Stimulated activated effector memory CD8-positive, alpha-beta T cell treated with anti-CD3 and anti-CD28 coated beads, Interleukin-12 subunit alpha, Interleukin-12 subunit beta, amount 100 ng/mL, for 72 hours (primary cell): ENCODE results near the gene SMARCD1.
A peak's percentile ranks its signal among the peaks of the same experiment; 100 is the strongest.

Experiments used
- ATAC-seq: fragments of 150-1000 bp; cut with Tn5 transposase; 2 replicates; pipeline ENCODE4 v1.10.0; 2021
- DNase-seq, 2 donors: peaks; one replicate each; pipeline ENCODE4 v3.0.0; 2021 to 2022; ENCODE audit warnings: low spot score in 2 of 2
- H3K27ac Mint-ChIP-seq: one replicate; pipeline ENCODE4 v1.8.0; 2022; ENCODE audit warnings: mild to moderate bottlenecking, mixed read lengths
- H3K36me3 Mint-ChIP-seq: one replicate; pipeline ENCODE4 v1.8.0; 2022; ENCODE audit warnings: mild to moderate bottlenecking, mixed read lengths
- H3K4me1 Mint-ChIP-seq: one replicate; pipeline ENCODE4 v1.8.0; 2022; ENCODE audit warnings: mixed read lengths
- H3K4me3 Mint-ChIP-seq: one replicate; pipeline ENCODE4 v1.8.0; 2022; ENCODE audit warnings: mild to moderate bottlenecking, mixed read lengths
- H3K9me3 Mint-ChIP-seq: one replicate; pipeline ENCODE4 v1.8.0; 2022; ENCODE audit warnings: mixed read lengths

Gene SMARCD1

GRCh38 chr12:50065726-50066310, 19.3 kb upstream of the SMARCD1 start:
- Mint-ChIP-seq H3K4me3 (no peak overlapping the region), H3K9me3 (no peaks in the 10 kb centered on the region), H3K4me1 (peaks cover 9% of the 10 kb centered on the region), H3K36me3 (no peaks in the 10 kb centered on the region), H3K27ac (no peak overlapping the region)
- DNase-seq (no peak), ATAC-seq (peak; percentile 14)

DNA sequence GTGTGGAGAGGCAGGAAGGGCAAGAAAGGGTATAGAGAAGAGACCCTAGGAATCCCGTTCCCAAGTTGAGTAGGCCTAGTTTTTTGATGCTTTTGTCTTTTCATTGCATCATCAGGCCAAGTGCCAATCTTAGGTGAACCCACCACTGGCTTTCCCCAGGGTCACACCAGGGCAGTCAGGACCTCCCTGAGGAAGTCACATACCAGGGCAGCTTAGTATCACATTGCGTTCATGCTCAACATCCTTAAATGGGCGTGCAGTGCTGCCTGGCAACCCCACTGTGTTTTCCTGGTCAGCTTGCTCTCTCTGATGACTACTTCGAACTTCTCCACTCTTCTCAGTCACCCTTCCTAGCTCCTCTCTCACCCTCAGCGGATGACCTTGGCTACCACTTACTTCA, 18.7 kb upstream of the SMARCD1 start:
- no peaks in the 10 kb centered on the region for H3K9me3 Mint-ChIP-seq
- DNase-seq = no peak
- H3K4me3 Mint-ChIP-seq = no peak overlapping the region
- ATAC-seq = peak; percentile 17
- no peak overlapping the region for H3K27ac Mint-ChIP-seq
- no peaks in the 10 kb centered on the region for H3K36me3 Mint-ChIP-seq
- peaks cover 10% of the 10 kb centered on the region for H3K4me1 Mint-ChIP-seq

- ATAC-seq (no peak), DNase-seq (no peak)
- H3K4me3 Mint-ChIP-seq = no peak overlapping the region
- no peaks in the 10 kb centered on the region for H3K9me3 Mint-ChIP-seq
- no peaks in the 10 kb centered on the region for H3K36me3 Mint-ChIP-seq
- no peak overlapping the region for H3K27ac Mint-ChIP-seq
- H3K4me1 Mint-ChIP-seq = peaks cover 10% of the 10 kb centered on the region
Observed at GRCh38 chr12:50069069-50069468, 16.1 kb upstream of the SMARCD1 start.

DNA sequence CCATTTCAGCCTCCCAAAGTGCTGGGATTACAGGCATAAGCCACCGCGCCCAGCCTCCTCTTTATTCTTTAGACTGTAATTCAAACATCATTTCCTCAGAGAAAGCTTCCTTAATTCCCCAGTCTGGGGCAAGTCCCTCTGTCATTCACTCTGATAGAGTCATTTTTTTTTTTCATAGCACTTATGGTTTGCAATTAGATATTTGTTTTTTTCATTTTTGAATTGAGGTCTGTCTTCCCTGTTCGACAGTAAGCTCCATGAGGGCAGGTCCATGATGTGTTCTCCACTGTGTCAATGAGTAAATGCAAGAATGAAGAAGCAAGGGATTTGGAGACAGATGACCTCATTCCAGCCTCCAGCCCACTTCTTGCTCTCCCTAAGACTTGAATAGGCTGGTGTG, 15.6 kb upstream of the SMARCD1 start:
- Mint-ChIP-seq H3K27ac (no peak overlapping the region), H3K4me3 (no peak overlapping the region), H3K9me3 (no peaks in the 10 kb centered on the region), H3K36me3 (no peaks in the 10 kb centered on the region), H3K4me1 (peaks cover 10% of the 10 kb centered on the region)
- no peak for DNase-seq
- no peak for ATAC-seq

GRCh38 chr12:50070314-50071060, 14.7 kb upstream of the SMARCD1 start:
- ATAC-seq = peak; percentile 46
- Mint-ChIP-seq H3K4me1 (peaks cover 15% of the 10 kb centered on the region), H3K9me3 (no peaks in the 10 kb centered on the region), H3K4me3 (no peak overlapping the region), H3K36me3 (no peaks in the 10 kb centered on the region), H3K27ac (no peak overlapping the region)
- peak; percentile 57 to 81 for DNase-seq

- Mint-ChIP-seq H3K4me3 (no peak overlapping the region), H3K27ac (no peak overlapping the region), H3K4me1 (peaks cover 15% of the 10 kb centered on the region), H3K9me3 (no peaks in the 10 kb centered on the region), H3K36me3 (no peaks in the 10 kb centered on the region)
- DNase-seq (no peak), ATAC-seq (no peak)
Observed at GRCh38 chr12:50072198-50072907, 12.8 kb upstream of the SMARCD1 start.

GRCh38 chr12:50073206-50073605, 11.9 kb upstream of the SMARCD1 start:
- Mint-ChIP-seq H3K36me3 (no peaks in the 10 kb centered on the region), H3K9me3 (no peaks in the 10 kb centered on the region), H3K4me1 (peaks cover 15% of the 10 kb centered on the region), H3K4me3 (no peak overlapping the region), H3K27ac (no peak overlapping the region)
- no peak for ATAC-seq
- no peak for DNase-seq

GRCh38 chr12:50073712-50074111, 11.4 kb upstream of the SMARCD1 start:
- DNase-seq (no peak), ATAC-seq (no peak)
- Mint-ChIP-seq H3K9me3 (no peaks in the 10 kb centered on the region), H3K36me3 (no peaks in the 10 kb centered on the region), H3K27ac (no peak overlapping the region), H3K4me3 (no peak overlapping the region), H3K4me1 (peaks cover 15% of the 10 kb centered on the region)

DNA sequence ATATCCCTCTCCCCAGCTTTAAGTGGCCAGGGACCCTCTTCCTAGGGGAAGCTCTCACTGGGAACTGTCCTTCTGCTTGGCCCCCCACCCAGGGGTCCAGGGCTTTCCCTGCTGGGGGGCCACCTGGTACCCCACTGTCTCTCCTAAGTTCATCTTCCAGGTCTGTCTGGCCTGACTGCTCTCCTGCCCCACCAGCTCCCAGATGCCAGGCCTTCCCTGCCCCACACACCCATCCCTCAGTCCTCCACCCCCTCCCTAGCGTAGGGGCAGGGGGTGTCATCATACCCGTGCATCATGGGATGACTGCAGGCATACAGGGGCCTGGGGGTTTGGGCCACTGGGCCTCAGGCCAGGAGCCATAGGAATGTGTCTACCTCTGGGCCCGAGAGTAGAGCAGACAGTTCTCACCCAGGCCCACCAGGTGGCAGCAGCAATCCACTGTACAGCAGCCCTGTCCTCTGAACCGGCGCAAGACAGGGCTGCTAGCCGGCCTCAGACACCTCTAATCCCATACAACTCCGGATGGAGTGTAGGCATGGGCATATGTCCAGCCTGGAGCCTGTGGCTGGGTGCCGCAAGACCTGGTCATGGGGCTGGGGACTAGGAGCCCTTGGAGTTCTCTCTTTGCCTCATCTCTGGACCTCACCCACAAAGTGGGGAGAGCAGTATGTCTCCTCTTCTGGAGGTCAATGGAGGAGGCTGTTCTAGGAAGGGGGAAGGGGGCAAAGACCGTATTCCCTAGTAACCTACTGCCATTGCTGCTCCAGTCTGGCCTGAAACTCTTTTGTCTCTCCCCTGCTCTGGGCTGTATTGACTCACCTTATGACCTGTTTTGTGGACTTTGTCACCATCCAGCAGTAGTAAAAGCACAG, 10.0 kb upstream of the SMARCD1 start:
- peak; percentile 91 for ATAC-seq
- no peak overlapping the region for H3K4me3 Mint-ChIP-seq
- peak; percentile 72 to 91 for DNase-seq
- H3K9me3 Mint-ChIP-seq = no peaks in the 10 kb centered on the region
- H3K4me1 Mint-ChIP-seq = peaks cover 13% of the 10 kb centered on the region
- H3K36me3 Mint-ChIP-seq = no peaks in the 10 kb centered on the region
- peak overlapping the region; percentile 83 for H3K27ac Mint-ChIP-seq

GRCh38 chr12:50075808-50076170, 9.4 kb upstream of the SMARCD1 start:
- no peak overlapping the region for H3K27ac Mint-ChIP-seq
- H3K9me3 Mint-ChIP-seq = no peaks in the 10 kb centered on the region
- no peak overlapping the region for H3K4me3 Mint-ChIP-seq

DNA sequence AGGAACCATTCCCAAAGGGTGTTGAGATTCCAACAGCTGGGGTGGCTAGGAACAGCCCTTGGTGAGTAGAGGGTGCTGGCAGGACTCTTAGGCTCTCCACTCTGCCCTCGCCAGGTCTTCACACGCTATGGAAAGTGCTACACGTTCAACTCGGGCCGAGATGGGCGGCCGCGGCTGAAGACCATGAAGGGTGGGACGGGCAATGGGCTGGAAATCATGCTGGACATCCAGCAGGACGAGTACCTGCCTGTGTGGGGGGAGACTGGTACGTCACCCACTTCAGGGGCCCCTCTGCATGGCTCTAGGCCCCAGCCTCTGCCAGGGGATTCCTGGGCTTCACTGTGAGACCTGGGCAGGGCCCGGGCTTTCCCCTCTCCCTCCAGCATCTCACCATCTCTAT, 8.0 kb upstream of the SMARCD1 start:
- Mint-ChIP-seq H3K4me3 (no peak overlapping the region), H3K36me3 (no peaks in the 10 kb centered on the region), H3K4me1 (peaks cover 5% of the 10 kb centered on the region), H3K27ac (no peak overlapping the region), H3K9me3 (no peaks in the 10 kb centered on the region)
- ATAC-seq = no peak
- no peak for DNase-seq

More at GRCh38 chr12:50075808-50076170, 9.4 kb upstream of the SMARCD1 start:
- ATAC-seq = no peak
- H3K4me1 Mint-ChIP-seq = peaks cover 6% of the 10 kb centered on the region
- no peak for DNase-seq
- no peaks in the 10 kb centered on the region for H3K36me3 Mint-ChIP-seq

DNA sequence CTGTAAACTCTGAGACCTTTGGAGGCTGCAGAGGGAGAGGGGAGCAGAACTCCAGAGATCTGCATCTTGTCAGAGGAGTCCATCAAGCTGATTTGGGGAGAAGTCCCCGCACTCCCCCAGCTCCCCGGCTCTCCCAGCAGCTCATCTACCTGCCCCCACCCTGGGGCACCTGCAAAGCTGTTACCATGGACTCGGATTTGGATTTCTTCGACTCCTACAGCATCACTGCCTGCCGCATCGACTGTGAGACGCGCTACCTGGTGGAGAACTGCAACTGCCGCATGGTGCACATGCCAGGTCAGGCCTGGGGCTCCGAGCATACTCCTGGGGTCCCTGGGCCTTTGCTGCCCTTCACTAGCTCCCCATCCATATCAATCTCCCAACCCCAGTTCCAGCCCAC, 6.9 kb upstream of the SMARCD1 start:
- no peak overlapping the region for H3K27ac Mint-ChIP-seq
- H3K36me3 Mint-ChIP-seq = no peaks in the 10 kb centered on the region
- DNase-seq = no peak
- H3K4me1 Mint-ChIP-seq = peaks cover 6% of the 10 kb centered on the region
- no peak overlapping the region for H3K4me3 Mint-ChIP-seq
- H3K9me3 Mint-ChIP-seq = no peaks in the 10 kb centered on the region
- no peak for ATAC-seq

- no peak for DNase-seq
- no peak for ATAC-seq
- peak overlapping the region; percentile 30 for H3K27ac Mint-ChIP-seq
- H3K4me3 Mint-ChIP-seq = no peak overlapping the region
- no peaks in the 10 kb centered on the region for H3K9me3 Mint-ChIP-seq
- H3K36me3 Mint-ChIP-seq = no peaks in the 10 kb centered on the region
- peaks cover 11% of the 10 kb centered on the region for H3K4me1 Mint-ChIP-seq
Observed at GRCh38 chr12:50079771-50080170, 5.4 kb upstream of the SMARCD1 start.

DNA sequence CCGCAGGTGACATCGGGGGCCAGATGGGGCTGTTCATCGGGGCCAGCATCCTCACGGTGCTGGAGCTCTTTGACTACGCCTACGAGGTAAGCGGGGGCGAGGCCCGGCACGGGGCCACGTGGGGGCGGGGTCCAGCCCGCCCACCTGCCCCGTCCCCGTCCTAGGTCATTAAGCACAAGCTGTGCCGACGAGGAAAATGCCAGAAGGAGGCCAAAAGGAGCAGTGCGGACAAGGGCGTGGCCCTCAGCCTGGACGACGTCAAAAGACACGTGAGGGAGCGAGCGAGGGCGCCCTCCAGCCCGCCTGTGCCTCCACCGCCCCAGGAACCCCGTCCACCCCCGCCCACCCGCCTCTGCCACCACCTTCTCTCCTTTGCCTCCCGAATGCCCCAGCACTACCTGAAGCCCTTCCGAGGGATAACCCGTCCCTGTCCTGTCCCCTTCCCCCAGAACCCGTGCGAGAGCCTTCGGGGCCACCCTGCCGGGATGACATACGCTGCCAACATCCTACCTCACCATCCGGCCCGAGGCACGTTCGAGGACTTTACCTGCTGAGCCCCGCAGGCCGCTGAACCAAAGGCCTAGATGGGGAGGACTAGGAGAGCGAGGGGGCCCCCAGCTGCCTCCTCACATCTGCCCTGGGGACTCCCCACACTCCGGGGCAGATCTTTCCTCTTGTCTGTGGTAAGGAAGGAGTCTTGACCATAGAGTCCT, 3.9 kb upstream of the SMARCD1 start:
- H3K27ac Mint-ChIP-seq = peak overlapping the region; percentile 77
- DNase-seq (no peak), ATAC-seq (no peak)
- H3K4me3 Mint-ChIP-seq = no peak overlapping the region
- H3K4me1 Mint-ChIP-seq = peaks cover 15% of the 10 kb centered on the region
- H3K36me3 Mint-ChIP-seq = no peaks in the 10 kb centered on the region
- no peaks in the 10 kb centered on the region for H3K9me3 Mint-ChIP-seq

- Mint-ChIP-seq H3K9me3 (no peaks in the 10 kb centered on the region), H3K4me3 (no peak overlapping the region), H3K27ac (peak overlapping the region; percentile 94), H3K4me1 (peaks cover 27% of the 10 kb centered on the region), H3K36me3 (peaks cover 12% of the 10 kb centered on the region)
- ATAC-seq = no peak
- DNase-seq = no peak
Observed at GRCh38 chr12:50082644-50083043, 2.5 kb upstream of the SMARCD1 start.
